Ishikawa (cell line): ENCODE results near the gene ALDH2.

ENCODE experiments used
- CEBPB ChIP-seq: IDR thresholded peaks from 2 replicates; pipeline ENCODE4 v1.6.1; 2012
- CREB1 ChIP-seq: IDR thresholded peaks from 2 replicates; pipeline ENCODE4 v1.6.1; 2012; ENCODE audit warnings: low read depth
- EGR1 ChIP-seq: IDR thresholded peaks from 2 replicates; pipeline ENCODE4 v1.6.1; 2012
- EP300 ChIP-seq: IDR thresholded peaks from 2 replicates; pipeline ENCODE4 v1.6.1; 2012; ENCODE audit warnings: borderline replicate concordance
- FOXM1 ChIP-seq: IDR thresholded peaks from 2 replicates; pipeline ENCODE4 v1.6.1; 2012; ENCODE audit warnings: low read depth, borderline replicate concordance
- MAX ChIP-seq: IDR thresholded peaks from 2 replicates; pipeline ENCODE4 v1.6.1; 2012
- NFIC ChIP-seq: IDR thresholded peaks from 2 replicates; pipeline ENCODE4 v1.6.1; 2012
- RAD21 ChIP-seq: IDR thresholded peaks from 2 replicates; pipeline ENCODE4 v1.6.1; 2012; ENCODE audit warnings: low read depth
- REST ChIP-seq: IDR thresholded peaks from 2 replicates; pipeline ENCODE4 v1.6.1; 2012; ENCODE audit warnings: low read depth, mild to moderate bottlenecking
- TAF1 ChIP-seq: IDR thresholded peaks from 2 replicates; pipeline ENCODE4 v1.6.1; 2012; ENCODE audit warnings: low read depth, mild to moderate bottlenecking
- TCF12 ChIP-seq: IDR thresholded peaks from 2 replicates; pipeline ENCODE4 v1.6.1; 2012; ENCODE audit warnings: low read depth
- TEAD4 ChIP-seq: IDR thresholded peaks from 2 replicates; pipeline ENCODE4 v1.6.1; 2012
- USF1 ChIP-seq: IDR thresholded peaks from 2 replicates; pipeline ENCODE4 v1.6.1; 2012
- YY1 ChIP-seq: IDR thresholded peaks from 2 replicates; pipeline ENCODE4 v1.6.1; 2012; ENCODE audit warnings: low read depth
- ZBTB7A ChIP-seq: IDR thresholded peaks from 2 replicates; pipeline ENCODE4 v1.6.1; 2012; ENCODE audit warnings: low read depth

The ALDH2 gene

GRCh38 chr12:111759991-111760390 is 6.7 kb upstream of the ALDH2 start:
- no peak for TF ChIP-seq EP300
- TF ChIP-seq NFIC: no peak
- TF ChIP-seq TAF1: no peak
- no peak for TF ChIP-seq ZBTB7A
- no peak for TF ChIP-seq TEAD4
- no peak for TF ChIP-seq TCF12
- TF ChIP-seq YY1: no peak
- no peak for TF ChIP-seq RAD21
- no peak for TF ChIP-seq FOXM1
- no peak for TF ChIP-seq MAX
- no peak for TF ChIP-seq CREB1
- no peak for TF ChIP-seq USF1

- TF ChIP-seq EP300 (no peak), TAF1 (no peak)
Measured at GRCh38 chr12:111761099-111761498, 5.6 kb upstream of the ALDH2 start.

GRCh38 chr12:111761706-111762105 is 5.0 kb upstream of the ALDH2 start:
- TF ChIP-seq CEBPB (no peak), USF1 (no peak), TEAD4 (no peak), FOXM1 (no peak), TCF12 (no peak), MAX (no peak), CREB1 (no peak), RAD21 (no peak), REST (no peak), EGR1 (no peak), TAF1 (no peak), NFIC (no peak), EP300 (no peak), ZBTB7A (no peak)

GRCh38 chr12:111764120-111764821 is 2.5 kb upstream of the ALDH2 start:
- TF ChIP-seq MAX: no peak

- TF ChIP-seq TCF12: no peak
- no peak for TF ChIP-seq USF1
- no peak for TF ChIP-seq EP300
Measured at GRCh38 chr12:111767362-111768158, 827 bp downstream of the ALDH2 start.

GRCh38 chr12:111768159-111768895 is 1.6 kb downstream of the ALDH2 start:
- TF ChIP-seq MAX: no peak
- no peak for TF ChIP-seq TEAD4
- peak; percentile 30; the same call in 1 of the 2 replicates for TF ChIP-seq NFIC

- no peak for TF ChIP-seq TAF1
- no peak for TF ChIP-seq REST
- TF ChIP-seq TEAD4: no peak
Measured at GRCh38 chr12:111769599-111769998, 2.9 kb downstream of the ALDH2 start.
